Bronchial epithelial cell (primary cell): ENCODE data around the gene SIRPB2. TPM values are rescaled to one million over a fixed set of nuclear protein-coding genes. Genes with fewer than 3 reads are reported as not detected.
"Not testable (repeated sequence)": the region's sequence is repeated elsewhere in the genome, so short reads cannot be mapped to it uniquely, and the experiment has no call there.

Experiments used
- DNase-seq: peaks from one replicate; pipeline ENCODE4 v3.0.0-alpha.2; 2010; ENCODE audit warnings: low read depth
- FAIRE-seq: peaks from 2 replicates; lab custom pipeline; 2011; peaks lifted over from hg19 to GRCh38; lab: Jason Lieb, UNC
- H3K27me3 ChIP-seq: 2 replicates; pipeline ENCODE4 v1.5.1; 2011; ENCODE audit warnings: low read length; ENCODE audit not compliant: control insufficient read depth, insufficient read depth
- H3K36me3 ChIP-seq: 2 replicates; pipeline ENCODE4 v1.5.1; 2011; ENCODE audit warnings: low read length; ENCODE audit not compliant: control insufficient read depth, insufficient read depth
- H3K4me3 ChIP-seq: 2 replicates; pipeline ENCODE4 v1.5.1; 2011; ENCODE audit warnings: mild to moderate bottlenecking, low read depth, low read length, control low read depth
- CTCF ChIP-seq: IDR thresholded peaks from 2 replicates; pipeline ENCODE4 v1.5.1; 2011; ENCODE audit warnings: mild to moderate bottlenecking, moderate library complexity, low read length, control low read depth, inconsistent platforms; ENCODE audit not compliant: insufficient read depth, severe bottlenecking
- total RNA-seq: library from RNA; depleted of rRNA; stranded (reverse); fragments of >200 nt; gene quantifications from 2 replicates; pipeline ENCODE4 v1.2.1, GENCODE V29; 2014

Gene SIRPB2
- total RNA-seq, 1 donor from 2014 or later: under 0.01 TPM

GRCh38 chr20:1499528-1500420 is 8.6 kb upstream of the SIRPB2 start:
- FAIRE-seq (peak; percentile 83), DNase-seq (peak; percentile 93)
- H3K4me3 ChIP-seq: no peak overlapping the region

GRCh38 chr20:1497371-1497770 is 6.2 kb upstream of the SIRPB2 start:
- not testable (repeated sequence) for H3K27me3 ChIP-seq, H3K4me3 ChIP-seq, H3K36me3 ChIP-seq, FAIRE-seq
- DNase-seq: peak; percentile 44

More at GRCh38 chr20:1499528-1500420, 8.6 kb upstream of the SIRPB2 start:
- no peaks in the 10 kb centered on the region for H3K36me3 ChIP-seq
- H3K27me3 ChIP-seq: no peaks in the 10 kb centered on the region
- no peak for TF ChIP-seq CTCF

DNA sequence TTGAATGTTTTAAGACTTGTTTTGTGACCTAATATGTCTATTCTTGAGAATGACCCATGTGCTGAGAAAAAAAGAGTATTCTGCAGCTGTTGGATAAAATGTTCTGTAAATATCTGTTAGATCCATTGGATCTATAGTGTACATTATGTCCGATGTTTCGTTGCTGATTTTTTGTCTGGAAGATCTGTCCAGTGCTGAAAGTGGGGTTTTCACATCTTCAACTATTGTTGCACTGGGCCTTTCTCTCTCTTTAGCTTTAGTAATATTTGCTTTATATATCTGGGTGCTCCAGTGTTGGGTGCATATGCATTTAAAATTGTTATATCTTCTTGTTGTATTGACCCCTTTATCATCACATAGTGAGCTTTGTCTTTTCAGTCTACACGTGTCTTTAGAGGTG is 5.7 kb upstream of the SIRPB2 start:
- no peak for TF ChIP-seq CTCF
- H3K36me3 ChIP-seq: no peaks in the 10 kb centered on the region
- FAIRE-seq (no peak), DNase-seq (no peak)
- H3K4me3 ChIP-seq: no peak overlapping the region
- H3K27me3 ChIP-seq: no peaks in the 10 kb centered on the region

- Histone ChIP-seq H3K36me3 (no peaks in the 10 kb centered on the region), H3K27me3 (no peaks in the 10 kb centered on the region), H3K4me3 (no peak overlapping the region)
- DNase-seq: no peak
- no peak for TF ChIP-seq CTCF
- no peak for FAIRE-seq
Observed at GRCh38 chr20:1494436-1494835, 3.2 kb upstream of the SIRPB2 start.

DNA sequence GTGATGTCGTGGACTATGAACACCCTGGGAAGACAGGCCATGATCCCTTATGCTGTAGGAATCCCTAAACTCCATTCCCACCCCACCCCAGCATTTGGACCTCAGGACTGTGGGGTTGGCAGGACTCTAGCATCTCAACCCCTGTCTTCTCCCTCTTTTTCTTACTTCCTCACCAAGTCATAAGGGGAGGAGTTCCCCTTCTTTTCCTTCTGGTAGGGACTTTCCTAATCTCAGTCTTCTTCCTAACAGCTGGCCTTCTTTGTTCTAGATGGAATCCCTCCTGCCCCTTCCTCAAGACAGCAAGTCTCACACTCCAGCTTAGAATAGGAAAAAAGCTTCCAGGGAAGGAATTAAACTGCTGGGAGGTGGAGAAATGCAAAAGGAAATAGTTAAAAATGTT is 2.3 kb upstream of the SIRPB2 start:
- no peak overlapping the region for H3K4me3 ChIP-seq
- H3K36me3 ChIP-seq: no peaks in the 10 kb centered on the region
- DNase-seq: no peak
- FAIRE-seq: no peak
- H3K27me3 ChIP-seq: no peaks in the 10 kb centered on the region
- TF ChIP-seq CTCF: no peak

DNA sequence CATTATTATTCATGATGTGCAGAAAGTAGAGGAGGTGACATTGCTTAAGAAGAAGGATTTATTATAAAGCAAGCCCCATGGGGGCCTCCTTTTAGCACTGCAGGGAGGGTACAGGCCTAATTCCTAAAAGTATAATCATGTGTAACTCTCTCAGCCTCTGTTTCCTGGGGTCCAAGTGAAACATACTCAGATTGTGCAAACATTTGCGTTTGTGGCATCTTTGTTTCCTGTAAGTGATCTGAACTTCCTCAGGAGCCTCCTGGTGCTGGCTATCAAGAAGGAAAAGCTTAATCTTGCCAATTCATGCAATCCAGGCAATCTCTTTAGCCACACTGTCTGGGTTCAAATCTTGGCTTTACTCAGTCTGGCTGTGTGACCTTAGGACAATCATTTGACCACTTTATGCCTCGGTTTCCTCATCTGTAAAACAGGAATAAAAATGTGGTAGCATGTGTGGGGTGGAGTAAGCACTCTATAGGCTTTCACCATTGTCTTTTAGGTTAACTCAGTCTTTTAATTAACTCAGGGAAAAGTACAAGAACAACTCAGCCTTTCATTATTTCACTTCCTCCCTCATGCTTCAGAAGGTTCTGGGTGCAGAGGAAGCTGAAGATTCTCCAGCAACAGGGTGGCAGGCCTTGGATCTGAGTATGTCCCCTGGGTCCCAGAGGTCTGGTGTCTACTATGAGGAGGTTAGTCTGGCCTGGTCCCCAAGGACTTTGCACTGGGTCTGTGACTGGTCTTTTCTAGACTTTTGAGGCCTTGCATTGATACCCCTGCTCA is 831 bp upstream of the SIRPB2 start:
- DNase-seq (peak; percentile 44), FAIRE-seq (no peak)
- no peaks in the 10 kb centered on the region for H3K27me3 ChIP-seq
- H3K4me3 ChIP-seq: no peak overlapping the region
- TF ChIP-seq CTCF: no peak
- no peaks in the 10 kb centered on the region for H3K36me3 ChIP-seq
